Islet precursor cell (in vitro differentiated cells): ENCODE data around the gene ST6GALNAC3.

Experiments used
- DNase-seq: peaks from one replicate; pipeline ENCODE4 v3.0.0-alpha.2; 2018

ST6GALNAC3 gene

DNA sequence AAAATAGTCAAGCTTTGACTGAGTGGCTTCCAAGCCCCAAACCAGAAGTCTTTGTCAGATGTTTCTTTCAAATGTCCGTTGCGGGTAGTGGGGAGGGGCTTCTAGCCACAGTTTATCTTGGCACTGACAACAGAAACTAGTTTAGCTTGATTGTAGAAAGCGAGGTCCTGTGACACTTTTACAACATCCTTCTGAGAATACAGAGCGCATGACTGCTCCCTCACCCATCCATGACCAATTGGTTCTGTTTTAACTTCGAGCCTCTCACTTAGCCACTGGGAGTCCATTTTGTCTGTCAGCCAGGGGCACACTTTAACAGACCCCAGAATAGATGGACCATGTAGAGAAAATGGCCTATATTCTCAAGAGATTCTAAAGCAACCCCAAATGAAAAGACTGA is 593.5 kb downstream of the ST6GALNAC3 start:
- DNase-seq: no peak

- no peak for DNase-seq
These were observed 594.6 kb downstream of the ST6GALNAC3 start for GRCh38 chr1:76669131-76669530.

GRCh38 chr1:76669624-76670315 is 595.2 kb downstream of the ST6GALNAC3 start:
- DNase-seq: no peak

DNA sequence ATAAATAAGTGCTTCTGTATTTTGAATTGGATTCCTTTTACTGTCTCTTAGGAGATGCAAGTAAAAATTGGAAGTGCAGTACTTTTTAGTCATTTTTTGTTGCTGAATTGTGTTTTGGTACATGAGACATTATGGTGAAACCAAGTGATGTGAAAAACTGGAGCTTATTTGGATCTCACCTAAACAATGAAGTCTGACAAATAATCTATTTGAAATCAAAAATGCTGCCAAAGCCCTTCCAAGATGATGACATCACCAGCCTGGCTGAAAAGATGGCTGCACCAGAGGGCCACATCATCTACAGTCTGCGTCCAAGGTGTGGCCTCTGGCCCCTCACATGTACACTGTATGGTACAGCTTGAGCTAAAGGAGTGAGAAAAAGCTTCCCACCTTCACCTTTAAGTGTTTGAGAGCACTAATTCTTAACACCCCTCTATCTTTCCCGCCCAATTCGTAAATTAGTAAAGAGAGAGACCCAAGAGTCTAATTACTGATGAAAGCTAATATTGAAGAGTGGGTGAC is 600.2 kb downstream of the ST6GALNAC3 start:
- DNase-seq: no peak

GRCh38 chr1:76677416-76678405 is 603.2 kb downstream of the ST6GALNAC3 start:
- no peak for DNase-seq

DNA sequence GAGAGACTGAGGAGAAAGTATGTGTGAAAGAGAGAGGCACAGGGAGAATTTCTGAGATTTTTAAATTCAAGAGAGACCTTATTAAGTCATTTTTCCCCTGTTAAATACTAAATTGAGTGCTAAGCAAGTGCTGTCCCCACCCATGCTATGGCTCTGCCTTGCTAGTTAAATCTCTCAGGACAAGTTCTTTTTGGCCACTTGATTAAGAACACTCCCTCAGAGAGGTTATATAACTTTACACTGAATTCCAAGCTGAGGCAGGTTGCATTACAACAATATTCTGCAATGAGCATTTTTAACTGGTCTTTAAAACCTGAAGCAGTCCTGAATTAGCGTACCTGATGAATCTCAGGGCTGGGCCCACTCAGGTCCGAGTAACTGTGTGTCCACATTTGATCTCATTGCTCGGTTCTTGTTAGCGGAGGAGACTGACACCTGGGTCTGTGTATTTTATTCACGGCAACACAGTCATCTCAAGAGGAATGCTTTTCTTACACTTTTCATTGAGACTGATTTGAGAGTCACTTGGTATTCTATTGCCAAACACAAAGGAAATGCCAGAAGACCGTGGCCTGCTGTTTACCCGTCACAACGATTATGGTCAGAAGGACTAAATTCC is 605.1 kb downstream of the ST6GALNAC3 start:
- no peak for DNase-seq

DNA sequence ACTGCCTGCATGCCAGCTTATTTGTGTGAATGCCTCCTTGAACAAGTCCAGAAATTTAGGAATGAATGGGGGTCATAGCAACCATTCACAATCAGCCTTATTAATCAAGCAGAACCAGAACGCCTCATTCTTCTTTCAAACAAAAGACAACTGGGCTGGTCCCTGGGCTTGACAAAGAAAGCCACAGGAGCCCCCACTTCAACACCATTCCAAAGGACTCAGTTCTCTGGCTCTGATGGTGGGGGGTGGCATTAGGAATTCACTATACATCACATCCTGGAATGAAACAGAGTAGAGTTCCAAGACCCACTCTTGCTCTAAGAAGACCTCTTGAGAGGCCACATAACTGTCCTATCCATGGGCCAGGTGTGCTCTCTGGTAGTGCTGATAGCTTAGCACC is 606.1 kb downstream of the ST6GALNAC3 start:
- DNase-seq: no peak

DNA sequence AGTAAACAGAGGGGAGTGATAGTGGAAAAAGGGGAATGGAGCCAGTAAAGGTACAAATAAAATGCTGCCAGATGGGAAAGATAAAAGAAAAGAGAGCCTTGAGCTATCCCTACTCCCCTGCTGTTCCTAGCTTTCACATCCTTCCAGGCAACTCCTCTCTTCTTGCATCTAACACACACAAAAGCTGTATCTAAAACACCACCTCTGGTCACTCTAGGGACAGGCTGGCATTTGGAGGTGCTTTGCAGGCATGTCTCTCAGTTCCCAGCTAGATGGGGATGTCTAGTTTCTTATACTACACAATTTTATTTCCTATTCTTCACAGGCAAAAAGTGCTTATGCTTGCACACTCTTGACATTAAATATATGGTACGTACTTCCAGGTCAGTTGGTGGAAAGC is 607.6 kb downstream of the ST6GALNAC3 start:
- no peak for DNase-seq
